ENCODE measurements around the gene RAP1GAP. TPM values are rescaled to one million over a fixed set of nuclear protein-coding genes. Genes with fewer than 3 reads are reported as not detected.

RAP1GAP gene
- total and polyA plus RNA-seq, 2 of the 13 experiments (the other 11 are each of a cell fraction or from before 2014, with no cell fraction given), result 11.9 to 37.5 TPM

- CTCF ChIA-PET (ENCODE audit: low intra/inter-chr PET ratio, low total read pairs), result no interaction called here
These were observed 78.2 kb downstream of the RAP1GAP start for GRCh38 chr1:21590934-21591333.

GRCh38 chr1:21590126-21590880 is 78.9 kb downstream of the RAP1GAP start:
- intact Hi-C loops (cut with micrococcal nuclease; ENCODE audit: unreplicated experiment), result no loop called here
- no peak overlapping the region; a peak in 1 of 6 replicates for H3K4me3 ChIP-seq (replicated peaks in 1 of 3; ENCODE audit: insufficient read depth in 1 of 3, low read depth in 2 of 3, low read length in 3 of 3)
- in situ Hi-C loops (cut with HindIII; ENCODE audit: extremely low pct_ligation_motif_present, low pct_unique_long_range_greater_than_20kb), result no loop called here
- CTCF ChIA-PET (ENCODE audit: low intra/inter-chr PET ratio, low total read pairs), result no interaction called here
- 40% methylated on average over 2 of the region's 23 CpGs for WGBS (ENCODE audit: low lambda C conversion rate)
- H3K4me1 ChIP-seq (ENCODE audit: insufficient read depth, low read length), result peaks cover 55% of the 10 kb centered on the region
- no peak overlapping the region for H3K27ac ChIP-seq (ENCODE audit: extremely low read length, insufficient read depth, low read length)
- peak; percentile 16 for ATAC-seq
- H4K20me1 ChIP-seq (ENCODE audit: insufficient read depth, low read length), result no peaks in the 10 kb centered on the region; the same call in 1 of the 2 replicates
- H2AFZ ChIP-seq (ENCODE audit: low read length), result no peak overlapping the region
- no peaks in the 10 kb centered on the region for H3K79me2 ChIP-seq (ENCODE audit: insufficient read depth, low read length)
- no peak overlapping the region for H3K9ac ChIP-seq (ENCODE audit: insufficient read depth, low read depth, low read length)
- H3K9me3 ChIP-seq (ENCODE audit: low read length), result no peaks in the 10 kb centered on the region
- H3K27me3 ChIP-seq (ENCODE audit: control insufficient read depth in 1 of 2, insufficient read depth in 2 of 2, low read length in 2 of 2), result peaks cover 3 to 50% of the 10 kb centered on the region in 2 experiments; a peak in 3 of 5 replicates
- no peaks in the 10 kb centered on the region for H3K36me3 ChIP-seq (replicated peaks in 1 of 2; ENCODE audit: control insufficient read depth in 1 of 2, insufficient read depth in 2 of 2, low read length in 2 of 2)
- TF ChIP-seq HNRNPL (IDR thresholded peaks at IDR 0.05; ENCODE audit: low read depth, low read length) (0 out of 2 replicates have a peak, but pooled peaks have one; percentile 29), TRAFD1 (CRISPR knock-in tag; IDR thresholded peaks at IDR 0.05; ENCODE audit: borderline replicate concordance) (no peak)
- POLR2A ChIA-PET, result no interaction called here
- BruUV-seq (replicated peaks), result no TSS peak
- peak overlapping the region; percentile 26; the same call in 1 of the 2 replicates for H3K4me2 ChIP-seq (ENCODE audit: low read depth, low read length)
- FAIRE-seq, result no peak
- DNase-seq (ENCODE audit: low spot score), result no peak

More at GRCh38 chr1:21590934-21591333, 78.2 kb downstream of the RAP1GAP start:
- DNase-seq (ENCODE audit: low spot score) (no peak), FAIRE-seq (no peak), ATAC-seq (no peak)
- TF ChIP-seq ZNF629 (CRISPR knock-in tag; conservative IDR thresholded peaks at IDR 0.05), result 0 out of 2 replicates have a peak, but pooled peaks have one; percentile 24
- no peak for TF ChIP-seq TEF (CRISPR knock-in tag; IDR thresholded peaks at IDR 0.05)
- H4K20me1 ChIP-seq (ENCODE audit: insufficient read depth, low read length), result no peaks in the 10 kb centered on the region; the same call in 1 of the 2 replicates
- no peak overlapping the region for H3K9ac ChIP-seq (ENCODE audit: insufficient read depth, low read depth, low read length)
- no TSS peak for BruUV-seq (replicated peaks)
- intact Hi-C loops (cut with micrococcal nuclease; ENCODE audit: unreplicated experiment), result no loop called here
- peaks cover 55% of the 10 kb centered on the region for H3K4me1 ChIP-seq (ENCODE audit: insufficient read depth, low read length)
- no peaks in the 10 kb centered on the region for H3K9me3 ChIP-seq (ENCODE audit: low read length)
- no peak overlapping the region for H2AFZ ChIP-seq (ENCODE audit: low read length)
- peaks cover 3 to 47% of the 10 kb centered on the region in 2 experiments; a peak in 3 of 5 replicates for H3K27me3 ChIP-seq (ENCODE audit: control insufficient read depth in 1 of 2, insufficient read depth in 2 of 2, low read length in 2 of 2)
- POLR2A ChIA-PET, result no interaction called here
- no peaks in the 10 kb centered on the region for H3K79me2 ChIP-seq (ENCODE audit: insufficient read depth, low read length)
- 41% methylated on average over 11 of the region's 13 CpGs for WGBS (ENCODE audit: low lambda C conversion rate)
- H3K4me2 ChIP-seq (ENCODE audit: low read depth, low read length), result no peak overlapping the region
- in situ Hi-C loops (cut with HindIII; ENCODE audit: extremely low pct_ligation_motif_present, low pct_unique_long_range_greater_than_20kb), result no loop called here
- no peaks in the 10 kb centered on the region for H3K36me3 ChIP-seq (replicated peaks in 1 of 2; ENCODE audit: control insufficient read depth in 1 of 2, insufficient read depth in 2 of 2, low read length in 2 of 2)
- H3K4me3 ChIP-seq (replicated peaks in 1 of 3; ENCODE audit: insufficient read depth in 1 of 3, low read depth in 2 of 3, low read length in 3 of 3), result no peak overlapping the region
- no peak overlapping the region for H3K27ac ChIP-seq (ENCODE audit: extremely low read length, insufficient read depth, low read length)

Data from HepG2 (cell line).